ENCODE results near the gene F2RL1. TPM values are rescaled to one million over a fixed set of nuclear protein-coding genes. Genes with fewer than 3 reads are reported as not detected.

The F2RL1 gene
- total RNA-seq, 1 experiment from 2014 or later: 51.8 TPM

DNA sequence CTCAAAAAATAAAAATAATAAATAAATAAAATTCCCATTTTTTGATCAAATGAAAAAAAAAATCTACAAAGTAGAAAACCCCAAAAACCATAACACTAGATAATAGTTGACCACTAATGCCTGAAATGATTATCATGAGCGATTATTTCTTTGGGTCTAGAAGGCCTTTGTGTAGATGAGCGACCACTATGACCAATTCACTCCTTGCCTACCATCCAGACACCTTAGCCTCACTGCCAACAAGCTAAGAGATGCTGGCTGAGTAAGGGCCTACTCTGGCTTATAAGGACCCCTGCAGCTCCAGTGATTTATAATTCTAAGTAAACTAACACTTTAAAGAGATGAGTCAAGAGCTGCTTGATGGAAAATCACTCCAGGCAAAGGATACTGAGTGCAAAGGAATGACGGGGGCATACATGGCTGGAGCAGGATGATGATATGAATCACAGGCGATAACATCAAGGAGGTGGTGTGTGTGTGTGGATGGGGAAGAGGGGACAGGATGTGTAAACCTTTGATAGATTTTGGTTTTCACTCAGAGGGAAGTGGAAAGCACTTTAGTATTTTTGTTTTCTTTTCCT, 4.8 kb upstream of the F2RL1 start:
- TF ChIP-seq, protein P1, sequence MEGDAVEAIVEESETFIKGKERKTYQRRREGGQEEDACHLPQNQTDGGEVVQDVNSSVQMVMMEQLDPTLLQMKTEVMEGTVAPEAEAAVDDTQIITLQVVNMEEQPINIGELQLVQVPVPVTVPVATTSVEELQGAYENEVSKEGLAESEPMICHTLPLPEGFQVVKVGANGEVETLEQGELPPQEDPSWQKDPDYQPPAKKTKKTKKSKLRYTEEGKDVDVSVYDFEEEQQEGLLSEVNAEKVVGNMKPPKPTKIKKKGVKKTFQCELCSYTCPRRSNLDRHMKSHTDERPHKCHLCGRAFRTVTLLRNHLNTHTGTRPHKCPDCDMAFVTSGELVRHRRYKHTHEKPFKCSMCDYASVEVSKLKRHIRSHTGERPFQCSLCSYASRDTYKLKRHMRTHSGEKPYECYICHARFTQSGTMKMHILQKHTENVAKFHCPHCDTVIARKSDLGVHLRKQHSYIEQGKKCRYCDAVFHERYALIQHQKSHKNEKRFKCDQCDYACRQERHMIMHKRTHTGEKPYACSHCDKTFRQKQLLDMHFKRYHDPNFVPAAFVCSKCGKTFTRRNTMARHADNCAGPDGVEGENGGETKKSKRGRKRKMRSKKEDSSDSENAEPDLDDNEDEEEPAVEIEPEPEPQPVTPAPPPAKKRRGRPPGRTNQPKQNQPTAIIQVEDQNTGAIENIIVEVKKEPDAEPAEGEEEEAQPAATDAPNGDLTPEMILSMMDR (IDR thresholded peaks at IDR 0.05; ENCODE audit: insufficient read depth in 1 of 2, low read depth in 1 of 2, low read length in 1 of 2, severe bottlenecking in 1 of 2, unreplicated experiment in 1 of 2): no peak
- Histone ChIP-seq H3K4me1 (peaks cover 18% of the 10 kb centered on the region), H3K9me3 (no peaks in the 10 kb centered on the region), H3K36me3 (ENCODE audit: control insufficient read depth, insufficient read depth, low read length) (no peaks in the 10 kb centered on the region), H3K27me3 (replicated peaks; ENCODE audit: control insufficient read depth, insufficient read depth, low read length) (no peaks in the 10 kb centered on the region), H3K4me3 (ENCODE audit: low read depth, low read length) (no peak overlapping the region)
- DNase-seq: no peak
- intact Hi-C loops (cut with micrococcal nuclease; ENCODE audit: unreplicated experiment): no loop called here
- Mint-ChIP-seq H3K27me3 (ENCODE audit: insufficient read depth, unreplicated experiment) (no peaks in the 10 kb centered on the region), H3K9me3 (ENCODE audit: unreplicated experiment) (no peaks in the 10 kb centered on the region), H3K4me1 (ENCODE audit: low read depth, unreplicated experiment) (peaks cover 7% of the 10 kb centered on the region), H3K36me3 (ENCODE audit: insufficient read depth, unreplicated experiment) (peaks cover 15% of the 10 kb centered on the region), H3K27ac (ENCODE audit: unreplicated experiment) (no peak overlapping the region), H3K4me3 (ENCODE audit: unreplicated experiment) (no peak overlapping the region)
- CTCF ChIA-PET: no interaction called here
- no TSS peak for BruUV-seq (replicated peaks)
- POLR2A ChIA-PET: no interaction called here

DNA sequence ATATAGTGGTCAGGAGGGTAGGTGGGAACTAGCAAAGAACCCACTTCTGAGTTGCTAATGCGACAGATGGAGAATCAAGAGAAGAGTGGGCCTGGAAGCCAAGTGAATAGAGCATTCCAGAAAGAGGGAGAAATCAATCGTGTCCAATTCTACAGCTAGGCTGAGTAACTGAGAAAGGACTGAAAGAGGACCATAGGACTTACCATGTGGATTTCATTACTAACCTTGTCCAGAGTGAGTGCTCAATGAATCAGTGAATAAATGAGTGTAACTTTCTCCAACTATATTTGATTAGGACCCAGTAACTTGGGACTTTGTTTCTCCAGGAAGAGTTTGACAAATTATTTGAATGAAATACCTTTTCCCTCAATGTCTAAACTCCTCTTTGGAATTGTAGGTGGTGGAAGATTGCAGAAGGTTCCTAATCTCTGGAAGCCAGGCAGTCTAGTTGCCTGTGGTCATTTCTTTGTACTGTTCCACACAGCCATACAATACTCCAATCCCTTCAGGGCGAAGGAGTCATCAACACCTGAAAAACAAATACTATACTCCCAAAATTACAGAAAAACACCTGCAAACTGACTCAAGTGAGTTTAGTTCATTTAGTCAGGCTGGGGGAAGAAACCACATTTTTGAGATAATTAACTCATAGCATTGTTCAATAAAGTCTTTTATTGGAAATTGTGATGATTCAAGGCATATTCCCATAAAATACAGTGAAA, 2.6 kb upstream of the F2RL1 start:
- DNase-seq: no peak
- no peak overlapping the region for H3K4me3 Mint-ChIP-seq (ENCODE audit: unreplicated experiment)
- H3K27me3 Mint-ChIP-seq (ENCODE audit: insufficient read depth, unreplicated experiment): no peaks in the 10 kb centered on the region
- ChIA-PET CTCF (interaction anchor here (1.0 to 1.5 kb wide), 3 partner anchors 11 to 60 kb away, joined by 3 to 4 read pairs (median 3); no protein-coding TSS in a partner anchor), POLR2A (no interaction called here)
- H3K36me3 Mint-ChIP-seq (ENCODE audit: insufficient read depth, unreplicated experiment): peaks cover 22% of the 10 kb centered on the region
- intact Hi-C loops (cut with micrococcal nuclease; ENCODE audit: unreplicated experiment): no loop called here
- peaks cover 18% of the 10 kb centered on the region for H3K4me1 Mint-ChIP-seq (ENCODE audit: low read depth, unreplicated experiment)
- Histone ChIP-seq H3K27me3 (replicated peaks; ENCODE audit: control insufficient read depth, insufficient read depth, low read length) (no peaks in the 10 kb centered on the region), H3K4me3 (ENCODE audit: low read depth, low read length) (no peak overlapping the region), H3K36me3 (ENCODE audit: control insufficient read depth, insufficient read depth, low read length) (no peaks in the 10 kb centered on the region), H3K4me1 (peaks cover 25% of the 10 kb centered on the region), H3K9me3 (no peaks in the 10 kb centered on the region)
- no peaks in the 10 kb centered on the region for H3K9me3 Mint-ChIP-seq (ENCODE audit: unreplicated experiment)
- no peak overlapping the region for H3K27ac Mint-ChIP-seq (ENCODE audit: unreplicated experiment)
- TF ChIP-seq, protein P1 (IDR thresholded peaks at IDR 0.05; ENCODE audit: insufficient read depth in 1 of 2, low read depth in 1 of 2, low read length in 1 of 2, severe bottlenecking in 1 of 2, unreplicated experiment in 1 of 2): no peak
- BruUV-seq (replicated peaks): no TSS peak

- TF ChIP-seq, protein P1 (IDR thresholded peaks at IDR 0.05; ENCODE audit: insufficient read depth in 1 of 2, low read depth in 1 of 2, low read length in 1 of 2, severe bottlenecking in 1 of 2, unreplicated experiment in 1 of 2): no peak
- peak in 1 of 2 experiments; percentile 38 for DNase-seq
- peak overlapping the region; percentile 96 for H3K4me3 ChIP-seq (ENCODE audit: low read depth, low read length)
- H3K27ac Mint-ChIP-seq (ENCODE audit: unreplicated experiment): peak overlapping the region; percentile 95
- H3K27me3 Mint-ChIP-seq (ENCODE audit: insufficient read depth, unreplicated experiment): no peaks in the 10 kb centered on the region
- ChIA-PET CTCF (interaction anchor here (1.0 to 1.7 kb wide), 2 partner anchors 14 kb away, joined by 3 to 10 read pairs; no protein-coding TSS in a partner anchor), POLR2A (interaction anchor here (0.7 to 1.9 kb wide), 2 partner anchors 13 to 16 kb away, joined by 3 to 35 read pairs; no protein-coding TSS in a partner anchor)
- H3K27me3 ChIP-seq (replicated peaks; ENCODE audit: control insufficient read depth, insufficient read depth, low read length): no peaks in the 10 kb centered on the region
- peak overlapping the region; percentile 89 for H3K4me3 Mint-ChIP-seq (ENCODE audit: unreplicated experiment)
- peaks cover 33% of the 10 kb centered on the region for H3K36me3 Mint-ChIP-seq (ENCODE audit: insufficient read depth, unreplicated experiment)
- no peaks in the 10 kb centered on the region for H3K9me3 ChIP-seq
- no peaks in the 10 kb centered on the region for H3K36me3 ChIP-seq (ENCODE audit: control insufficient read depth, insufficient read depth, low read length)
- no peaks in the 10 kb centered on the region for H3K9me3 Mint-ChIP-seq (ENCODE audit: unreplicated experiment)
- intact Hi-C loops (cut with micrococcal nuclease; ENCODE audit: unreplicated experiment): loop anchor here (1.0 to 5.0 kb wide), 2 partner anchors 14 to 103 kb away; partner anchors contain the start of gene F2R
- peaks cover 25% of the 10 kb centered on the region for H3K4me1 Mint-ChIP-seq (ENCODE audit: low read depth, unreplicated experiment)
- peaks cover 40% of the 10 kb centered on the region for H3K4me1 ChIP-seq
- BruUV-seq (replicated peaks): no TSS peak
These were observed 1.2 kb downstream of the F2RL1 start for GRCh38 chr5:76819851-76820525.
